Epithelial cell of prostate (primary cell): ENCODE results near the gene ADAM10.
A peak's percentile ranks its signal among the peaks of the same experiment; 100 is the strongest.
"Not testable (repeated sequence)": the region's sequence is repeated elsewhere in the genome, so short reads cannot be mapped to it uniquely, and the experiment has no call there.

Experiments
- DNase-seq: peaks from one replicate; pipeline ENCODE4 v3.0.0-alpha.2; 2011; ENCODE audit warnings: low read depth, low spot score
- H3K27ac ChIP-seq: fragments of 450-650 bp; 2 replicates; pipeline ENCODE4 v1.5.1; 2017; ENCODE audit warnings: mild to moderate bottlenecking

ADAM10 gene, protein sequence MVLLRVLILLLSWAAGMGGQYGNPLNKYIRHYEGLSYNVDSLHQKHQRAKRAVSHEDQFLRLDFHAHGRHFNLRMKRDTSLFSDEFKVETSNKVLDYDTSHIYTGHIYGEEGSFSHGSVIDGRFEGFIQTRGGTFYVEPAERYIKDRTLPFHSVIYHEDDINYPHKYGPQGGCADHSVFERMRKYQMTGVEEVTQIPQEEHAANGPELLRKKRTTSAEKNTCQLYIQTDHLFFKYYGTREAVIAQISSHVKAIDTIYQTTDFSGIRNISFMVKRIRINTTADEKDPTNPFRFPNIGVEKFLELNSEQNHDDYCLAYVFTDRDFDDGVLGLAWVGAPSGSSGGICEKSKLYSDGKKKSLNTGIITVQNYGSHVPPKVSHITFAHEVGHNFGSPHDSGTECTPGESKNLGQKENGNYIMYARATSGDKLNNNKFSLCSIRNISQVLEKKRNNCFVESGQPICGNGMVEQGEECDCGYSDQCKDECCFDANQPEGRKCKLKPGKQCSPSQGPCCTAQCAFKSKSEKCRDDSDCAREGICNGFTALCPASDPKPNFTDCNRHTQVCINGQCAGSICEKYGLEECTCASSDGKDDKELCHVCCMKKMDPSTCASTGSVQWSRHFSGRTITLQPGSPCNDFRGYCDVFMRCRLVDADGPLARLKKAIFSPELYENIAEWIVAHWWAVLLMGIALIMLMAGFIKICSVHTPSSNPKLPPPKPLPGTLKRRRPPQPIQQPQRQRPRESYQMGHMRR

DNA sequence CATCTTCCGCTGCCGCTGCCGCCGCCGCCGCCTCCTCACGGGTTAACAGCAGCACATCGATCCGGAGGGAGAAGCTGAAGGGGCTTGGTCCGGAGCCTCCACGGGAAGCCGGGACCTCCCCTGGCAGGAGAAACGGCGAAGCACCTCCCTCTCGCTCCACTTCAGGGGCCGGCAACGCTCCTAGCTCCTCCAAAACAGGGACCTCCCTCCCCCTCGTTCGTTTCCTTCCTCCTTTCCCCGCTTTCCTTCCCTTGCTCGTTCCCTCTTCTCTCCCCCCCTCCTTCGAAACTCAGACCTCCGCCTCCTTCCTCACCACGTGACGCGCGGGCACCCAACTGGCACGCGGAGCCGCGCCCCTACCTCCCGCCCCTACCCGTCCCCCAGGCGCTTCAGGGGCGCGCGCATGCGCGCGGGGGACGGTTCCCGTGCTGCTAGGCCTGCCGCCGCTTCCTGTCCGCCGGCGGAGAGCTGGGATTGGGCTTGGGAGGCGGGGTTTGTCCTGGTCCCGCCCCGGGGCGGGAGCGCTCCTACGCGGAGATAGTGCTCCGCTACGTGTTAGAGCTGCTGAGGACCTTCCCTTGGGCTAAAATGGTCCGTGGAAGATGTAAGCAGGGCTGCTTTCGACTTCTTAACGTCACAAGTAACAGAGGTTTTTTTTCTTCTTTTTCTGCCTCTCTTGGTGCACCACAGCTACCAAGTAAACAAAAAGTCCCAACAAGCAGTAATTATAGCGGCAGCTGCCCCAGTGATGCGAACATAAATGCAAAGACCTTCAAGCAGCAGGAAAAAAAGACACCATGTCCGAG lies at the start of gene ADAM10:
Gene ADAM10 (minus strand): TSS at position 176 of the 806 bp plus-strand sequence. CDS start 173 bp downstream, at position 3.
- peak; percentile 88 for DNase-seq
- peak within 1 kb of the TSS; percentile 92 for H3K27ac ChIP-seq

DNA sequence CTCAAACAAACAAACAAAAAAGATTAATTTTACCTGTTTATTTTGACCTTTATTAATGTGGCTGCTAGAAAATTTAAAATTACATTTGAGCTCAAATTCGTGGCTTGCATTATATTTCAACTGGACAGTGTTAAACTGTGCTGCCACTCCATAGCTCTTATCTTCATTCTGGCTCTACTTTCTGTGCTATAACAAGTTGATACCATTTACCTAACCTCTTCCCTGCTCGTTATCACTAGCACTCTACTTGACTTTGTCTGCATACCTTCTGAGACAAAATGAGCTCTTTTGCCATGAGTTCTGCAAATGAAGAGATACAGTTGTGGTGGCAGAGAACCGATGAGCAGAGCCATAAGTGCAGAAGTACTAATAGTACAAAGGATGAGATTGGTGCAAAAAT lies 48.0 kb upstream of the ADAM10 start:
- DNase-seq = no peak
- H3K27ac ChIP-seq = no peak overlapping the region

DNA sequence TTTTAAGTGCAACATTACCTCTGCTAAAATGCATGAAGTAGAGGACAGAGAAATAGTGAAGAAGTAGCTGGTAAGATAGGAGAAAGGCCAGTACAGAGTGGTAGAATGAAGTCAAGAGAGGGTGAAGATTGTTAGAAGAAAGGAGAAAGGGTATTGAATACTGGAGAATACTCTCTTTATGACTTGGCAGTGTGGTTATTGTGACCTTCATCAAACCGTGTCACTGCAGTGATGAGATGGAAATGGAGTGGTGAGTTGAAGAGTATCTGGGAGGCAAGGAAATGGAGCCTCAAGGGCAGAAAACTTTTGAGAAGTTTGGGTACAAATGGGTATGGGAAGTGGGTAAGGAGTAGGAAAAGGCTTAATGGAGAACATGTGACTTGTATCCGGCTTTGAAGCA lies 46.3 kb upstream of the ADAM10 start:
- no peak for DNase-seq
- H3K27ac ChIP-seq = peak overlapping the region; percentile 99

- peak; percentile 97 for DNase-seq
- H3K27ac ChIP-seq = peak overlapping the region; percentile 99
Measured at GRCh38 chr15:58793862-58794261, 44.4 kb upstream of the ADAM10 start.

DNA sequence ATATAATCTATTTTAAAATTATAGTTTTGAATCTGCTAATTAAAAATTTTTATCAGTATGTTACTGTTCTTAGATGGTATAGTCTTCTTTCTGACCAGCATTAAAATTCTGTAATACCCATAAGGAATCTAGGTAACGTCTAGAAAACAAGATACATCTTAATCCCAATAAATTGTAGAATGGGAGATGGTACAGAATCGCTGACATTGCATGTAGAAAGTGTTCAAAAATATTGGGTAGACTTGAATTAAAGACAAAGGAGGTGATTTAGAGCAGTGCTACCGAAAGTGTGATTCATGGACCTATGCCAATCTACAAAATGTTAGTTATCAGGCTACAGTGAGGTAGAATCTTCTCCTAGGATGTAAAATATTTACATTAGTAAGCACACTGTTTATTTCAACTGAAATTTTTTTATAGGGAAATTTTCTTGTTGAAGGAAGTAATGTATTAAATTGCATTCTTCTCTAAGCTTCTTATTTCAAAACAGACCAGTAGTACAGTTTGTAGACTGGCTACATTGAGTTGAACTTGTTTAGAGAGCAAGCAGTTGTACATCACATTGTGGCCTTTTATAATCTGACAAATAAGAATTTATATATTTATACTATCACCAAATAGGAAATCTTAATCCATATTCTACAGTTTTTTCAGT lies 38.7 kb upstream of the ADAM10 start:
- no peak overlapping the region for H3K27ac ChIP-seq
- no peak for DNase-seq

DNA sequence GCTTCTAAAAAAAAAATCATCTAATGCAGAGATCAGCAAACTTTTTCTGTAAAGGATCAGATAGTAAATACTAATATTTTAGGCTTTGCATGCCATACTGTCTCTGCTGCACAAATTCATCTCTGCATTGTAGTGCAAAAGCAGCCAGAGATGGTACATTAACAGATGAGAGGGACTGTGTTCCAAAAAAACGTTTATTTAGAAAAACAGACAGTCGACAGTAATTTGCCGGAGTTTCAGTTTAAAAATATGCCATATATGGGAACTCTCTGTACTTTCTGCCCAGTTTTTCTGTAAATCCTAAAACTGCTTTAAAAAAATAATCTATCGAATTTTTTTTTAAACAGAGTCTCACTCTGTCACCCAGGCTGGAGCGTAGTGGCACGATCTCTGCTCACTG lies 35.8 kb upstream of the ADAM10 start:
- DNase-seq = no peak

GRCh38 chr15:58779554-58779953 lies 30.0 kb upstream of the ADAM10 start:
- no peak overlapping the region for H3K27ac ChIP-seq
- no peak for DNase-seq

More for the DNA sequence above, 35.8 kb upstream of the ADAM10 start:
- H3K27ac ChIP-seq = no peak overlapping the region

DNA sequence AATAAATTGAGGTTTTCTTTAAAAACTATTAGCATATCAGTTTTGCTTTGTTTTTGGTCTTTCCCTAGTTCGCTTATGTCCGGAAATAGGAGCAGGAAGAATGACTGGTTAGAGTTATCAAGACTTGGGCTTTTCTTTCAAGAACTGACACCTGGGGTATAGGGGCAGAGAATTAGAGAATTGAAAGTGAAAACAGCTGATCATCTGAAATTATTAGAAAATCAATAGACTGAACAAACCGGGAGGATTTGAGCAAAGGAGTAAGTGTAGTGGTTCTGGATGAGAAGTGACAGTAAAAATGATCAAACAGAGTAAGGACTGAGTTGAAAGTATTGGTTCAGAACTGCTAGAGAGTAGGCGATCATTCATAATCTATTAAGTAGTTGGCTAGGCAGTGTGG lies 27.6 kb upstream of the ADAM10 start:
- H3K27ac ChIP-seq = no peak overlapping the region
- DNase-seq = no peak

GRCh38 chr15:58775402-58775801 lies 25.9 kb upstream of the ADAM10 start:
- DNase-seq = no peak
- H3K27ac ChIP-seq = no peak overlapping the region

- DNase-seq = no peak
- H3K27ac ChIP-seq = no peak overlapping the region
Measured at GRCh38 chr15:58773024-58773423, 23.5 kb upstream of the ADAM10 start.

DNA sequence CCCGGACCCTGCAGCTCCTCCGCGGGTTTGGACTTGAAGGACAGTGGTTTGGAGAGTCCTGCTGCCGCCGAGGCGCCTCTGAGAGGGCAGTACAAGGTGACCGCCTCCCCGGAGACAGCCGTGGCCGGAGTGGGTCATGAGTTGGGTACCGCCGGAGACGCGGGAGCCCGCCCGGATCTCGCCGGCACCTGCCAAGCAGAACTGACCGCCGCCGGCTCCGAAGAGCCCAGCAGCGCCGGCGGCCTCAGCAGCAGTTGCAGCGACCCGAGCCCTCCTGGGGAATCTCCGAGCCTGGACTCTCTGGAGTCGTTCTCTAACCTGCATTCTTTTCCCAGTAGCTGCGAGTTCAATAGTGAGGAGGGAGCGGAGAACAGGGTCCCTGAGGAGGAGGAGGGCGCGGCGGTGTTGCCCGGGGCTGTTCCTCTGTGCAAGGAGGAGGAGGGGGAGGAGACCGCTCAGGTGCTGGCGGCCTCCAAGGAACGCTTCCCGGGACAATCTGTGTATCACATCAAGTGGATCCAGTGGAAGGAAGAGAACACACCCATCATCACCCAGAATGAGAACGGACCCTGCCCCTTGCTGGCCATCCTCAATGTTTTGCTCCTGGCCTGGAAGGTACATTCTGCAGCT lies 22.2 kb upstream of the ADAM10 start:
- DNase-seq = no peak
- H3K27ac ChIP-seq = peak overlapping the region; percentile 90

DNA sequence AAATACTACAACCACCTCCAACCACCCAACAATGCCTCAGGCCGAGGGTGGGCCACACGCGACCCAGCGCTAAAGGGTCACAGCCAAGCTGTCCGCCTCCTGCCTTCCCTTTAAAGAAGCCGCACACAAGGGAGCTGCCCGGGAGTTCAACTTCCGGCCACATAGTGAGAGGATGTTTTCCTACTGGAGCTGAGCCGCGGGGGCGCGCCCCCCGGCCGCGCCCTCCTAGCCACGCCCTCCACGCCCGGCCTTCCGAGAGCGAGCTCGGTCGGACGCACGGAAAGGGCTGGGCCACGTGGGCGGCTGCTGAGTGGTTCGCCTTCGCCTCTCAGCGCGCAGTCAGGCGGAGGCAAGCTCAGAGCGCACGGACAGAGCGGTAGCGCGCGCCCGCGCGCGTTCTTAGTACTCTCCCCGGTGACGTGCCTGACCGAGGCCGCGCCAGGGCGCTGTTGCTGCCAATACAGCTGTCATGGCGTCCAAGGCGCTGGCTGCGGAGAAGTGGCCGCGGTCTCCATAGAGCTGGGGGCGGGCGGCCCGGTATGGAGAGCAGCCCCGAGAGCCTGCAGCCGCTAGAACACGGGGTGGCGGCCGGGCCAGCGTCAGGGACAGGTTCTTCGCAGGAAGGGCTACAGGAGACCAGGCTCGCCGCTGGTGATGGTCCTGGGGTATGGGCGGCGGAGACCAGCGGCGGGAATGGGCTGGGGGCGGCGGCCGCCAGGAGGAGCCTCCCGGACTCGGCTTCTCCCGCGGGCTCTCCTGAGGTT lies 21.5 kb upstream of the ADAM10 start, which contains the start of gene MINDY2:
Gene MINDY2 (plus strand): TSS at position 446 of the 764 bp plus-strand sequence. CDS start 94 bp downstream, at position 540.
- peak within 1 kb of the TSS; percentile 90 for H3K27ac ChIP-seq
- peak; percentile 94 for DNase-seq

- peak overlapping the region; percentile 90 for H3K27ac ChIP-seq
- no peak for DNase-seq
Measured at GRCh38 chr15:58770519-58770856, 21.0 kb upstream of the ADAM10 start.

DNA sequence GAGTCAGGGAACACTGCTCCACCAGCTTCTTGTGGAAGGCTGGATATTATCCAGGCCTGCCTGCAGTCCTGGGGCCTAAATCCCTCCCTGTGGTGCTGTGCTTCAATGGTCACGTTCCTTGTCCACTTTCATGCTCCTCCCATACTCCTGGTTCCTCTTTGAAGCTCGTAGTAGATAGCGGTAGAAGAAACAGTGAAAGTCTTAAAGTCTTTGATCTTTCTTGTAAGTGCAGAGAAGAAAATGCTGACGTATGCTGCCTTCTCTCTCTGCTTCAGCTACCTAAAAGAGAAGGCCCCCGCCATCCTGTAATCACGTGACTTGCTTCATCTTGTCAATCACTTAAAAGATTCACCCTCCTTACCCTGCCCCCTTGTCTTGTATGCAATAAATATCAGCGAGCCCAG lies 19.1 kb upstream of the ADAM10 start:
- H3K27ac ChIP-seq, DNase-seq: not testable (repeated sequence)

DNA sequence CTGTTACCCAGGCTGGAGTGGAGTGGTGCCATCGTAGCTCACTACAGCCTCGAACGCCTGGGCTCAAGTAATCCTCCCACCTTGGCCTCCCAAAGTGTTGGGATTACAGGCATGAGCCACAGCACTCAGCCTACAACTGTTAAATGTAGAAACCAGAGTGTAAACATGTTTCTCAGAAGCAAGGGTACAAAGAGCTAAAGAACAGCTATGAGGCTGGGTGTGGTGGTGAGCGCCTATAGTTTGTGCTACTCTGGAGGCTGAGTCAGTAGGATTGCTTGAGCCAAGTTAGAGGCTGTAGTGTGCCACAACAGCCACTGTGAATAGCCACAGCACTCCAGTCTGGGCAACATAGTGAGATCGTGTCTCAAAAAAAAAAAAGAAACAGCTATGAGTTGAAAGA lies 16.8 kb upstream of the ADAM10 start:
- no peak for DNase-seq
- H3K27ac ChIP-seq = no peak overlapping the region

DNA sequence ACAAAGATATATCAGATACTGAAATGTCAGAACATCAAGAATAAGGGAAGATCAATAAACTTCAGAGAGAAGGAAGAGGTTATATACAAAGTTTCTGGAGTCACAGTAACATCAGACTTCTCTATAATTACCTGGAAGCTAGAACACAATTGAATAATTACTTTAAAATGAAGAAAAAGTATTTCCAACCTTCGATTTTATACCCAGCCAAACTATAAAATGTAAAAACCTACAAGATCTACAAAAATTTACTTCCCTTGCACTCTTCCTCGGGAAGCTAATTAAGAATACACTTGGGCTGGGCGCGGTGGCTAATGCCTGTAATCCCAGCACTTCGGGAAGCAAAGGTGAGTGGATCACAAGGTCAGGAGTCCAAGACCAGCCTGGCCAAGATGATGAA lies 15.0 kb upstream of the ADAM10 start:
- no peak overlapping the region for H3K27ac ChIP-seq
- DNase-seq = no peak

- no peak overlapping the region for H3K27ac ChIP-seq
- DNase-seq = no peak
Measured at GRCh38 chr15:58762731-58763130, 13.2 kb upstream of the ADAM10 start.

DNA sequence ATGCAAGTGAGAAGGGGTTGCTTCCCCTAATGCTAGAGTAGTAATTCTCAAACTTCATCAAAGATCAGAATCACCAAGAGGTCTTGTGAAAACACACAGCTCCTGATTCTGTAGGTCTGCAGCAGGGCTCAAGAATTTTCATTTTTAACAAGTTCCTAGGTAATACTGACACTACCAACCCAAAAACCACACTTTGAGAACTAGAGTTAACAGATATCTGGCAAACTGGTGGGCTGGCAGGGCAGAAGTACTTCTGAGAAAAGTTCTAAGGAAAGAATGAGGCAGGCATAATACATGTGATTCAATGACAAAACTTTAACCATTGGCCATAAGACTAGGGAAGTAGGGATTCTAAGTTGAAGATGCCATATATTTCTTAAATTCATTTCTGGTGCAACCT lies 12.8 kb upstream of the ADAM10 start:
- H3K27ac ChIP-seq = no peak overlapping the region
- DNase-seq = no peak

- no peak overlapping the region for H3K27ac ChIP-seq
- DNase-seq = no peak
Measured at GRCh38 chr15:58761010-58761388, 11.5 kb upstream of the ADAM10 start.
